NAMALWA (cell line): ENCODE results near the gene MPND.

Experiments used
- DNase-seq: peaks from one replicate; pipeline ENCODE4 v3.0.0-alpha.2; 2015; ENCODE audit warnings: low spot score

MPND gene, protein sequence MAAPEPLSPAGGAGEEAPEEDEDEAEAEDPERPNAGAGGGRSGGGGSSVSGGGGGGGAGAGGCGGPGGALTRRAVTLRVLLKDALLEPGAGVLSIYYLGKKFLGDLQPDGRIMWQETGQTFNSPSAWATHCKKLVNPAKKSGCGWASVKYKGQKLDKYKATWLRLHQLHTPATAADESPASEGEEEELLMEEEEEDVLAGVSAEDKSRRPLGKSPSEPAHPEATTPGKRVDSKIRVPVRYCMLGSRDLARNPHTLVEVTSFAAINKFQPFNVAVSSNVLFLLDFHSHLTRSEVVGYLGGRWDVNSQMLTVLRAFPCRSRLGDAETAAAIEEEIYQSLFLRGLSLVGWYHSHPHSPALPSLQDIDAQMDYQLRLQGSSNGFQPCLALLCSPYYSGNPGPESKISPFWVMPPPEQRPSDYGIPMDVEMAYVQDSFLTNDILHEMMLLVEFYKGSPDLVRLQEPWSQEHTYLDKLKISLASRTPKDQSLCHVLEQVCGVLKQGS

DNA sequence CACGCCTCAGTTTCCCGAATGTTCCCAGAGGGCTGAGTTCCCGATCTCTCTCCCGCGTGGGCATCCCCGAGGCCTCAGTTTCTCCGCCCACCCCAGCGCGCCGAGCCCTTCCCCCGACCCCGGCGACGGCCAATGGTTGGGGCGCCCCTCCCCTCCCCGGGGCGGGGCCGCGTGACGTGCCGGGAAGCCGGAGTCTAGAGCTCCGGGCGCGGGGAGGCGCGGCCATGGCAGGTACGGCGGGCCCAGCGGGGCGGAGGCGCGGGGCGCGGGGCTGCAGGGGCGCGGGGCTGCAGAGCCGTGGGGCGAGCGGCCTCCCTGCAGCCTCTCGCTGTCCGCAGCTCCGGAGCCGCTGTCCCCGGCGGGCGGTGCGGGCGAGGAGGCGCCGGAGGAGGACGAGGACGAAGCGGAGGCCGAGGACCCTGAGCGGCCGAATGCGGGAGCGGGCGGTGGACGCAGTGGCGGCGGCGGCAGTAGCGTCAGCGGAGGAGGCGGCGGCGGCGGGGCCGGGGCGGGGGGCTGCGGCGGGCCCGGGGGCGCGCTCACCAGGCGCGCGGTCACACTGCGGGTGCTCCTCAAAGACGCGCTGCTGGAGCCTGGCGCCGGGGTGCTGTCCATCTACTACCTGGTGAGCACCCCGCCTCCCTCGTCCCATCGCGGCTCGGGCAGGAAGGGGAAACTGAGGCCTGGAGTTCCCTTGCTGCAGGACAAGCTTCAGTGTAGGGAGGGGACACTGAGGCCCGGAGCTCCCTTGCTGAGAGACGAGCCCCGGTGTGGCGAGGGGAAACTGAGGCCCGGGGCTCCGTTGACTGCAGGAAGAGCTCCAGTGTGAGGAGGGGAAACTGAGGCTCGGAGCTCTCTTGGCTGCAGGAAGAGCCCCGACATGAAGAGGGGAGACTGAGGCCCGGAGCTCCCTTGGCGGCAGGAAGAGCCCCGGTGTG is at the start of gene MPND:
MPND (plus strand) TSS at position 193 of the 938 bp plus-strand sequence; CDS start at position 225, 32 bp downstream.
- peak; percentile 91 for DNase-seq

DNA sequence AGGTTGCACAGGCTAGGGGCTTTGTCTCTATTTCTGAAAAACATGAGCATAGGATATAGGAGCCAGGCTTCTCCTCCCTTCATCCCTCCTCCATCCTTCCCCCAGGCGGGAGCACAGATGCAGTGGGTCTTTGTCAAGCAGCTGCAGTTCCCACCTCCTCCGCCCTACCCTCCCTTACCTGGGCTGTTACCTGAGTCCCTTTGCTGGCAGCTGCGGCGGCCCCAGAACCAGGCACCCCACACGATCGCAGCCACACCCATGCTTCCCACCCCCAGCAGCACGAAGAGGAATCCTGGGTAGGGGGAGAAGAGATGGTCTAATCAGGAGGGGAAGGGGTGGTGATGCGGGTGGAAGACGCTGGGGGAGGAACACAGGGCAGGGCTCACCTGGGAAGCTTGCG is 49.0 kb upstream of the MPND start:
- no peak for DNase-seq

DNA sequence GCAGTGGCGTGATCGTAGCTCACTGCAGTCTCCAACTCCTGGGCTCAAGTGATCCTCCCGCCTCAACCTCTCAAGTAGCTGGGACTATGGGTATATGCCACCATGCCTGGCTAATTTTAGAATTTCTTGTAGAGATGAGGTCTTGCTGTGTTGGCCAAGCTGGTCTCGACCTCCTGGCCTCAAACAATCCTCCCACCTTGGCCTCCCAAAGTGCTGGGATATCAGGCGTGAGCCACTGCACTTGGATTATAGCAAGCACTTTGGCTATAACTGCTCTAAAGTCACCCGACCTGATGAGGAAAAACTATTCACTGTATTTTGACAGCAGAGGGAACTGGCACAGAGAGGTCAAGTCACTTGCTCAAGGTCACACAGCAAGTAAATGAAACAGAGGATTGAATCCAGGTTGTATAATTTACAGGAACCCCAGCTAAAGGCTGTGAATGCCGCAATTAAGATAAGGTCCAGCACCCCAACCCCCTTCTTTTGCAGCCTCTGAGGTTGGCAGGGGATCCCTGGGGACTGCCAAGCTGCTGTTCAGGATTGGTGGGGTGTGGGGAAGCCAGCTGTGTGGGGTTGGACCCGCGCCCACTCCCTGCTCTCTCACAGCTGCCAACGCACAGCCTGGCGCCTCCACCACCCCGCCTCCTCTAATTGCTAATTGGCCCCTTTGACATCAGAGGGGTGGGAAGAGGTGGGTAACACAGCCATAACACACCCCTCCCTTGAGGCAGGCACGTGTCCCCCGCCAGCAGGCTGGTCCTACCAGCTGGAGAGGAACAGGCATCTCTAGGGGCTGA is 47.2 kb upstream of the MPND start:
- DNase-seq, result peak; percentile 89

DNA sequence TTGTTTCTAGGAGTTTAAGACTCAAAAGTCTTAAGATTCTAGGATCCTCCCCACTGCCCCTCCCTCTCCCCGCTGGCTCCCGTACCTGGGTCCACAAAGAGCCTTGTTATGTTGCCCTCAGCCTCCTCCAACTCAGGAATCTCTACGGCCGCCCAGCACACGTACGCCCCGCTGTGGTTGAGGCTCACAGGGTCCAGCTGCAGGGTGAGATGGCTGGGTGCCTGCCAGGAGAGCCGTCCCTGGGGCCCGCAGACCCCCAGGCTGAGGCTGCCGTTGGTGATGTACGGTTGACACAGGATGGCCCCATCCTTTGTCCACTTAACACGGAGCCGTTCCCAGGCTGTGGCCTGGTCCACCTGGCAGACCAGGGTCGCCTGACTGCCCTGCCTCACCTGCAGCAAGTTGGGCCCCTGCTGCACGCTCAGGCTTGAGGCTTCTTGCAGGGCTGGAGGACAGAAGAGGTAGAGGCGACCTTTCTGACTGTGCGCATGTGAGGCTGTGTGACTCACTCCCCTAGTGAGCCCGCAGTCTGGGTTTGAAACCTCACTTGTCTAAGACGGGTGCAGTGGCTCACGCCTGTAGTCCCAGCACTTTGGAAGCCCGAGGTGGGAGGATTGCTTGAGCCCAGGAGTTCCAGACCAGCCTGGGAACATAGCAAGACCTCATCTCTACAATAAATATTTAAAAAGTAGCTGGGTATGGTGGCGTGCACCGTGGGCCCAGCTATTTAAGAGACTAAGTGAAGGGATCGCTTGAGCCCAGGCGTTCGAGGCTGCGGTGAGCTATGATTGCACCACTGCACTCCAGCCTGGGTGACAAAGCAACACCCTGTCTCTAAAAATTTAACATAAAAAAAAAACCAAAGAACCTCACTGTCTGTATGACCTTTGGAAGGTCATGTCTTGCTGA is 45.2 kb upstream of the MPND start:
- DNase-seq, result no peak

DNA sequence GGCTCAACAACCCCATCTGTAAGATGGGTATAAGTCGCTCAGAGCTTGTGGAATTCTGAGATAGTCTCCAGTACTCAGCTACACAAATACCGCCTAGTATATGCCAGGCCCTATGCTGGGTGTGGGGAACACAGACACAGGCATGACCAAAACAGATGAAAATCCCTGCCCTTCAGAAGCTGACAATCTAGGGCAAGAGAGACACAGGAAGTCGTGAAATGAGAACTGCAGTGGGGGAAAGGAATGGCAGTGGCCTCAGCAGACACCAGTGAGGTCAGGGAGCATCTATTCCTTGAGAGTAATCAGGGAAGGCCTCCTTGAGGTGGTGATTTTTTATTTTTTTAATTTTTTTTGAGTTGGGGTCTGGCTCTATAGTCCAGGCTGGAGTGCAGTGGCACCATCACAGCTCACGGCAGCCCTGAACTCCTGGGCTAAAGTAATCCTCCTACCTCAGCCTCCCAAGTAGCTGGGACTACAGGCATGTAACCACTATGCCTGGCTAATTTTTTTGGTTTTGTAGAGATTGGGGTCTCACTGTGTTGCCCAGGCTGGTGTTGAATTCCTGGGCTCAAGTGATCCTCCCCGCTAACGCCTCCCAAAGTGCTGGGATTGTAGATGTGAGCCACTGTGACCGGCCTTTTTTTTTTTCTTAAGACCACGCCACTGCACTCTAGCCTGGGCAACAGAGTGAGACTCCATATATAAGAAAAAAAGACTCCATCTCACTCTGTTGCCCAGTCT is 44.4 kb upstream of the MPND start:
- DNase-seq, result no peak

DNA sequence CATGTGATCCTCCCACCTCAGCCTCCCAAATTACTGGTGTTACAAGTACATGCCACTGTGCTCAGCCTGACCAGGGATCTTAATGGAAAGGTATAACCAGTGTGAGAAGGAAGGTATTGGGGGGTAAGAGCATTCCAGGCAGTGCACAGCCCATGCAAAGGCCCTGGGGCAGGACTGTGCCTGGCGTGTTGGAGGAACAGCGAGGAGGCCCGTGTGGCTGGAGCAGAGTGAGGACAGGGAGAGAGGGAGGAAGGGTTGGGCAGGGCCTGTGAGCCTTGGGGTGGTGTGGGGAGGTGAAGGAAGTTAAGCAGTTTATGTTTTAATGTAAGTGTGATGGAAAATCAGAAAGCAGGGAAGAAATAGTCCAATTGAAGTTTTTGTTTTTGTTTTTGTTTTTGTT is 42.8 kb upstream of the MPND start:
- no peak for DNase-seq

DNA sequence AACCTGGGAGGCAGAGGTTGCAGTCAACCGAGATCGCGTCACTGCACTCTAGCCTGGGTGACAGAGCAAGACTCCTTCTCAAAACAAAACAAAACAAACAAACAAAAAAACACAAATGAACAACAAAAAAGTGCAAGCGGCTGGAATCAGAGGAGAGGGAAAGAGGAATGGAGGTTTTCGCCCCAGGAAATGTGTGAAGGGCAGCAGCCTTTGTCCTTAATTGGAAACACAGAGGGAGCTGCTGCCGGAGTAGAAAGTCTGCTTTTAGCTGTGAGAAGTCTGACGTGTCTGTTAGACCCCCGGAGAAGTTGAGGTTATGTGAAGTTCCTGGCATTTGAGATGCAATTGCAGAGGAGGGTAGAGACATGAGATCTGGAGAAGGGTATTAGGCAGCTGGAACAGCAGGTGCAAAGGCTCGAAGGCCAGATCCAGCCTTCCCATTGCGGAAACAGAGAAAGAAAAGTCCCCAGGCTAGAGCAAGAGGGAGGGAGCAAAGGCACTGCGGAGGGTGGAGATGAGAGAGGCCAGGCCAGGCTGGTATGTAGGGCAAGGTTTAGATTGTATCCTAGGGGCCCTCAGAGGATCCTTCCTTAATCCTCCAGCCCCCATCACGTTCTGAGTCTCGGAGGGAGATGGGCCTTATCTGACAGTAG is 41.6 kb upstream of the MPND start:
- no peak for DNase-seq

DNA sequence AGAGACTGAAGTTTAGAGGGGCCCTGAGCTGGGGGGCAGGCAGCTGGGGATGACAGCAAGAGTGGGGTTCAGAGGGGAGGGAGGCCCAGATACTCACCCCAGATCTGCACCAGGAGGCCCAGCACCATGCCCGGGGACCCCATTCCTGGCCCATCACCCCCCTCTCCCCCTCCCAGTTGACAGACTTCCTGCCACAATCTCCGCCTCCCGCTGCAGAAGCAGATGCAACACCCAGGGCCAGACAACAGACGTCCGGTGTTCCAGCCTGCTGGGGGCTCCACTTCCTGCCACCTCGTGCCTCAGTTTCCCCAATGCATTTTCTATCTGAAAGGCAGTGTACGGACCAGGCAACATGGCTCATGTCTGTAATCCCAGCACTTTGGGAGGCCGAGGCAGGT is 41.1 kb upstream of the MPND start, which contains the start of gene TMIGD2:
TMIGD2 (minus strand) TSS at position 147 of the 398 bp plus-strand sequence; CDS start at position 143, 4 bp downstream.
- no peak for DNase-seq

DNA sequence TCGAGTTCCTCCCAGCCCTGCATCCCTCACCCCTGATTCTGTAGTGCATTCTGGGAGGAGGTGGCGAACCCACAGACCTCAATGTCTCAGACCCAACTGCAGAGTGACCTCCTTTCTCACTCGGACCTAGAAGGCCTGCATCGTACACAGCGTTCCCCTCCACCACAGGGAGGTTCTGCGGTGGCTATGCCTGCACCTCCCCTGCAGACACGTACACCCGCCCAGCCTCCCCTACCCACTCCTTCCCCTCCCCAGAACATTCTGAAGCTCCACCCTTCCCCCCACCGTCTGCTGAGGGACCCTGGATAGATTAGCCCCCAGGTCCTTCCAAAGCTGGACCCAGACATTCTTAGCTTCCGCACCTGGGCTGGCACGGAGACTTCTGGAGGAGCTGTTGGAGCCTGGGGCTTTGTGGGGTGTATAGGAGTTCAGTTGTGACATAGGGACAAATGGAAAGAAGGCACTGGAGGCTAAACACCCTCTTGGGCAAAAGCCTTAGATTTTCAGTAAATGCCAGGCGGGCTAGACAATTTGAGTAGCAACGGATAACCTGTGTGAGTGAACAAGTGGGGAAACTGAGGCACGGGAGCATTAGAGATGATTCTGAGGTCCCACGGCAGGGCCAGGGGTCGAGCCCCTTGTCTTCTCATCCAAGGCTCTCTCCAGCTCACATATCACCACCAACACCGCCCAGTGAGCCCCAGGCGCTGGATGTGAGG is 39.4 kb upstream of the MPND start:
- no peak for DNase-seq

DNA sequence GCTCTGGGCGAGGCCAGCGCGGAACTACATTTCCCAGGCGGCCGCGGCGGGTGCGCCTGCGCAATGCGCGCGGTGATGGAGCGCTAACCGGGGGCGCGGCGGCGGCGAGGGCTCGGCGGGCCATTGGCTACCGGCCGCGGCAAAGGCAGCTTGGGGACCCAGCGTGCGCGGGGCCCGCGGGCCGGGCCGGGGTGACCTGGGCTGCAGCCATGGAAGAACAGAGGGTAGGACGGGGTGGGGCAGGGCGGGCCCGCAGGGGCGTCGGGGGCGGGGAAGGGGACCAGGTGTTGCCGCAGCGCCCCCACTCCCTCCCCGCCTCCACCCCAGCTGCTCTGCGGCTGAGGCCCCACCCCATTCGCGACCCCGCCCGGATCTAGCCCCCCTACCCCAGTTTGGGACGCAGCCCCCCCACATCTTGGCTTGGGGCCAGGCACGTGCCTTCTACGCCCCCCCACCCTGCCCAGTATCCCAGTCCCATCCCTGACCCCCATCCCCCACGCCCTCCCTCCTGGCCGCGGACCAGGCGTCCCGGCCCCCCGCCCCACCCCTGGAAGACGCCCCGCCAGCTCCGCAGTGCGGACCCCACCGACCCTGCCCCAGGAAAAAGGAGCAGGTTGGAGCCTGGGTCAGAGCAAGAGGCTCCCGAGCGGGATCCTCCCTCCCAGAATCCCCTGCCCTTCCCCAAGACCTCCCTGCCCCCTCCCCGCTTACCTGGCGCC is 38.7 kb upstream of the MPND start, which contains the start of gene FSD1:
FSD1 (plus strand) TSS at position 61 of the 719 bp plus-strand sequence; CDS start at position 210, 149 bp downstream.
- DNase-seq, result peak; percentile 83

DNA sequence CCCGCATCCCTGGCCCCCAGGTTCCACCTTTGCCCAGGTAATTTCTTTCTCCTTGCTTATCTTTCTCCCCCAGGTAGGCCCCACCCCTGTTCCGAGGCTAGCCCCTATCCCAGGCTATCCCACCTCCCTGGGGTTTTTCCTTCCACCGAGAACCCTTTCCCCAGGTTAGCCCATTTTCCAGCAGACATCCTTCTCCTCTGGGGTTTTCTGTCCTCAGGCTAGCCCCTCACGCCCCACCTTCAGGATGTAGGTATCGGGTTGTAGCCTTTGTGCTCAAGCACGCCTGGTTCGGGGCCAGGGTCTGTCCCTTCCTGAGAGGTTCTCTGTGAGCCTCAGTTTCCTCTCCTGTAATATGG is 38.1 kb upstream of the MPND start:
- no peak for DNase-seq

DNA sequence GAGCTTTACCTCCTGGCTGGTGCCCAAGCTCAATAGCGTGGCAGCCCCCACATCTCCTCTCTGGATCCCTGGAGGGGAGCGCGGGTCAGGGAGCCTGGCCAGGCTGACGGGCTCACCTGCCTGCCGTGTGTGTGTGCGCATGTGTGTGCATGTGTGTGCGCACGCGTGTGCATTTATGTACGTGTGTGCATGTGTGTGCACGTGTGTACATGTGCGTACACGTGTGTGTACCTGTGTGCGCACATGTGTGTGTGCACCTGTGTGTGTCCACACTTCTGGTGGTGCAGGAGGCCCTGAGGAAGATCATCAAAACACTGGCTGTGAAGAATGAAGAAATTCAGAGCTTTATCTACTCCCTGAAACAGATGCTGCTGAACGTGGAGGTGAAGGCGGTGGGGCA is 37.7 kb upstream of the MPND start:
- DNase-seq, result no peak

DNA sequence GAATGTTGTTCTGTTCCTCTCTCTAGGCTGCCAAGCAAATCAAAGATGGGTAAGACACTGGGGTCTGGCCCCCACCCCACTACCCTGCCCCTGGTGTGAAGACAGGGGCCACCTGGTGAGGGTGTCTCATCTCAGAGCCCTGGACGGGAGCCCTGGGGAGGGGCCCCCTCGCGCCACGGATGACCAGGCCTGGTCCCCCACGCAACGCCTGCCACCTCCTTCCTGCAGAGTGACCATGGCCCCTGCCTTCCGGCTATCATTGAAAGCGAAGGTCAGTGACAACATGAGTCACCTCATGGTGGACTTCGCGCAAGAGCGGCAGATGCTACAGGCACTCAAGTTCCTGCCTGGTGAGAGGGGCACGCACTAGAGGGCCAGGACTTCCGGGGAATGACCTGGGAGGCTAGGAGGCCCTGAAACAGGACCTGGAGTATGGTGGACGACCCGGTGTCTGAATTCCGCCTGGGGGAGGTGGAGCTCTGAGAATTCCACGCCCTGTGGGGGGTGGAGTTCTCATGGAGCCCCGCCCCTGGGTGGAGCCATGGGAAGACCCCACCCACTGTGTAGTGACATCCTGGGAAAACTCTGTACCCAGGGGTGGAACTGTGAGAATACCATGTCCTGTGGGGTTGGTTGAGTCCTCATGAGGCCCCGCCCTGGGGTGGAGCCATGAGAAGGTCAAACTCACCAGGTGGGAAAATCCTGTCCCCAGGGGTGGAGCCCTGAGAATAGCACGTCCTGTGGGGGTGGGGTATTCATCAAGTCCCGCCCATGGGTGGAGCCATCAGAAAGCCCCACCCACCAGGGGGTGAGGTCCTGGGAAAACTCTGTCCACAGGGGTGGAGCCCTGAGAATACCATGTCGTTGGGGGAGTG is 32.9 kb upstream of the MPND start:
- peak; percentile 79 for DNase-seq

DNA sequence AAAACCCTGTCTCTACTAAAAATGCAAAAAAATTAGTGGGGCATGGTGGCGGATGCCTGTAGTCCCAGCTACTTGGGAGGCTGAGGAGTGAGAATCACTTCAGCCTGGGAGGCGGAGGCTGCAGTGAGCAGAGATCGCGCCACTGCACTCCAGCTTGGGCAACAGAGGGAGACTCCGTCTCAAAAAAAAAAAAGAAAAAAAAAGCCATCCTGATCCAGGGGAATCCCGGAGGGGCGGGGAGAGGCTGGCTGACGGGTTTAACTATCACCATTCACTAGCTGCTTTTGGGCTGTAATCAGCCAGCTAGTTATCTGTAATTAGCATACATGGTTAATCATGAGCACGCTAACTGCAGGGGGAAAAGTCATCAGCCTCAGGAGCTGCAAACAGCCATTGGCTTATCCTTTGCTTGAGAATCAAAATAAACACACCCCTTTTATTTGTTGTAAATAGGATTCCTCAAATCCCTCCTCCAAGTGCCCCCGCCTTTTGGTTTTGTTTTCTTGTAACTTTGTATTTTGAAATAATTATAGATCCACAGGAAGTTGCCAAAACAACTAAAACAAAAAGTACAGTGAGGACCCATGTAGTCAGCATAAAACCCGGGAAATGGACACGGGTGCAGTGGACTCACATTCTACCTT is 29.4 kb upstream of the MPND start:
- DNase-seq, result peak; percentile 41

DNA sequence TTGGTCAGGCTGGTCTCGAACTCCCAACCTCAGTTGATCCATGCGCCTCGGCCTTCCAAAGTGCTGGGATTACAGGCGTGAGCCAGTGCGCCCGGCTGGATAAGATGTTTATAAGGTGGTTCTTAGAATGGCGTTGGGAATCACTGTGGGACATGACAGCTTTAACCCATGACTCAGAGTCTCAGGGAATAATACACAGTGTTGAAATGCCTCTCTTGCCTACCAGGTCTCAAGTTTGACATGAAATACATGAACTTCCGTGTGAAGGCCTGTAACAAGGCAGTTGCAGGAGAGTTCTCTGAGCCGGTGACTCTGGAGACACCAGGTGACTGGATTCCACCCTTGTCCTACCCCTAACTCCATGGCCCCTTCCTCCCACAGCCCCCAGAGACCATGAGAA is 26.4 kb upstream of the MPND start:
- DNase-seq, result no peak

DNA sequence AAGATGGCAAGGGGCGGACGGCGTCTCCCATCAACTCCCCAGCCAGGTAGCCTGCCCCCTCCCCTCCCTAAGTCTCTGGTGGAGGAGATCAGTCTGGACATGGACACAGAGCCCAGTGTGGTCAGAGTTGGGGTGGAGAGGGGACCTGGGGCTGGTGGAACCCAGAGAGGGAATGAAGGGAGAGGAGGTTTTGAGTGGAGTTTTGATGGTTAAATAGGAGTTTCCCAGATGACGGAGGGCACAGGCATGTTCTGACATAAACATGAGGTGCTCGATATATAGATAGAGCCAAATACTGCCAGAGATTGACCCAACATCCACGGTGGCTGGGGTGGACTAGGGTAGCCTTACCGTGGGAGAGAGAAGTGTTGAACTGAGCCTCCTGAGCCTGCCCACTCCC is 24.9 kb upstream of the MPND start:
- DNase-seq, result no peak
